Vagina (tissue), 2 donors: Measurements from ENCODE around the gene MAGI3.

ENCODE experiments used
- POLR2A ChIP-seq, 2 donors: fragments of 450-650 bp; IDR thresholded peaks; one replicate each; pipeline ENCODE4 v1.6.1; 2017; ENCODE audit warnings: antibody characterized with exemption in 2 of 2, mild to moderate bottlenecking in 2 of 2, moderate library complexity in 2 of 2
- POLR2AphosphoS5 ChIP-seq, 2 donors: sonication (generic); formaldehyde crosslinking; IDR thresholded peaks; one replicate each; pipeline ENCODE4 v1.9.0; 2017; ENCODE audit warnings: antibody characterized with exemption in 2 of 2, mild to moderate bottlenecking in 2 of 2, low read depth in 1 of 2; ENCODE audit not compliant: insufficient read depth in 1 of 2
- TF ChIP-seq, protein P1 (sequence below), 3 experiments: fragments of 450-650 bp in 2 of 3; fragments of 200-600 bp in 1 of 3; sonication (generic) in 1 of 3; IDR thresholded peaks; one replicate each; pipeline ENCODE4 v1.5.1; 2017 to 2019; ENCODE audit warnings: antibody characterized with exemption in 3 of 3, mild to moderate bottlenecking in 2 of 3, moderate library complexity in 2 of 3

DNA sequence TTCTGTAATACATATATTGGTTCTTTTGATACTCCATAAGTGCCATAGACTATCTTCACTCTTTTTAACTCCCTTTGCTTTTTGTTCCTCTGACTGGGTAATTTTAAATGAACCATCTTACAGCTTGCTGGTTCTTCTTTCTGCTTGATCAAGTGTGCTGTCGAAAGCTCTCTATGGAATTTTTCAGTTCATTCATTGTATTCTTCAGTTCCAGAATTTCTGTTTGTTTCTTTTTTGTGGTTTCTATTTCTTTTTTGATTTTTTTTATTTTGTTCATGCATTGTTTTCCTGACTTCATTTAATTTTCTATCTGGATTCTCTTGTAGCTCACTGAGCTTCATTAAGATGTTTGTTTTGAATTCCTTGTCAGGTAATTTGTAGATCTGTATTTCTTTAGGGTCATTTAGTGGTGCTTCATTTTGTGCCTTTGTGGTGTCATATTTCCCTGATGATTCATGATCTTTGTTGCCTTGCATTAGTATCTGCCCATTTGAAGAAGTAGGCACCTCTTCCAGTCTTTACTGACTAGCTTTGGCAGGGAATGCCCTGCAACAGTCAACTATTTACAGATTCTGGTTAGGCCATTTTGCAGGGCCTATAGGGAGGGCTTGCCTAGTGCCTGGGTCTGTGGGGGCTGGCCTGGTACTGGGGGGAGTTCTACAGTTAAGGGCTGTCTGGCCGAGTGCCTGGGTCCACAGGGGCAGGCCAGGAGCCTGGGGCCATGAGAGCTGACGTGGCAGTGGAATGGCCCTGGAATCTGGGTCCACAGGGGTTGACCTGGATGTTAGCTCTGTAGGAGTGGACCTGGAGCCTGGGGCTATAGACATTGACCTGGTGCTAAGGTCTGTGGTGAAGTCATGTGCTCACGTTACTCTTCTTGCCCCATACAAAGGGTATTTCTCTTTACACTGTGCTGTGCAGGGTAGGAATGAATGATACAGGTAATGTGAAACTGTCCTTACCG lies 89.7 kb downstream of the MAGI3 start:
- TF ChIP-seq, protein P1, sequence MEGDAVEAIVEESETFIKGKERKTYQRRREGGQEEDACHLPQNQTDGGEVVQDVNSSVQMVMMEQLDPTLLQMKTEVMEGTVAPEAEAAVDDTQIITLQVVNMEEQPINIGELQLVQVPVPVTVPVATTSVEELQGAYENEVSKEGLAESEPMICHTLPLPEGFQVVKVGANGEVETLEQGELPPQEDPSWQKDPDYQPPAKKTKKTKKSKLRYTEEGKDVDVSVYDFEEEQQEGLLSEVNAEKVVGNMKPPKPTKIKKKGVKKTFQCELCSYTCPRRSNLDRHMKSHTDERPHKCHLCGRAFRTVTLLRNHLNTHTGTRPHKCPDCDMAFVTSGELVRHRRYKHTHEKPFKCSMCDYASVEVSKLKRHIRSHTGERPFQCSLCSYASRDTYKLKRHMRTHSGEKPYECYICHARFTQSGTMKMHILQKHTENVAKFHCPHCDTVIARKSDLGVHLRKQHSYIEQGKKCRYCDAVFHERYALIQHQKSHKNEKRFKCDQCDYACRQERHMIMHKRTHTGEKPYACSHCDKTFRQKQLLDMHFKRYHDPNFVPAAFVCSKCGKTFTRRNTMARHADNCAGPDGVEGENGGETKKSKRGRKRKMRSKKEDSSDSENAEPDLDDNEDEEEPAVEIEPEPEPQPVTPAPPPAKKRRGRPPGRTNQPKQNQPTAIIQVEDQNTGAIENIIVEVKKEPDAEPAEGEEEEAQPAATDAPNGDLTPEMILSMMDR (IDR thresholded peaks at IDR 0.05) = no peak
- TF ChIP-seq POLR2A (IDR thresholded peaks at IDR 0.05) = no peak
- no peak for TF ChIP-seq POLR2AphosphoS5 (IDR thresholded peaks at IDR 0.05; ENCODE audit: insufficient read depth in 1 of 2, low read depth in 1 of 2)
